Spleen (tissue), 7 donors: ENCODE results near the gene ARID1A.

Experiments used
- CTCF ChIP-seq, 11 experiments: fragments of 200-600 bp in 7 of 11; fragments of 450-650 bp in 4 of 11; sonication (generic) in 4 of 11; IDR thresholded peaks in 8 of 11; conservative IDR thresholded peaks in 3 of 11; 1 replicate in 7 of 11; 2 replicates in 4 of 11; pipeline versions ENCODE4 v1.4.0 to v1.8.0; 2016 to 2021; ENCODE audit warnings: antibody characterized with exemption in 11 of 11, inconsistent platforms in 4 of 11, mild to moderate bottlenecking in 1 of 11
- POLR2A ChIP-seq, 3 donors: fragments of 450-650 bp; IDR thresholded peaks; one replicate each; pipeline ENCODE4 v1.5.1; 2017; ENCODE audit warnings: antibody characterized with exemption in 3 of 3, mild to moderate bottlenecking in 1 of 3
- donor health status: DM: no; HTN: no; CAD: no; lungs with moderate emphysema.
- donor health status: DM: no; HTN: no; CAD: no.
- donor health status: DM: no; HTN: no; CAD: no.

- TF ChIP-seq POLR2A (IDR thresholded peaks at IDR 0.05) = no peak
- no peak for TF ChIP-seq CTCF (IDR thresholded peaks at IDR 0.05 in 8 of 11, conservative IDR thresholded peaks at IDR 0.05 in 3 of 11)
Observed at GRCh38 chr1:26797627-26798026, 101.8 kb downstream of the ARID1A start.
